ENCODE results near the gene CCDC57.

- TF ChIP-seq GATA3 (IDR thresholded peaks at IDR 0.05; ENCODE audit: low read depth, low read length) (no peak), GATA2 (IDR thresholded peaks at IDR 0.05; ENCODE audit: low read depth, low read length) (no peak)
Observed at GRCh38 chr17:82083533-82084359, 128.9 kb downstream of the CCDC57 start.
